Colonic mucosa (tissue), 4 donors: ENCODE data around the gene SMARCB1. TPM values are rescaled to one million over a fixed set of nuclear protein-coding genes. Genes with fewer than 3 reads are reported as not detected.

ENCODE experiments used
- DNase-seq: peaks from one replicate; pipeline ENCODE4 v3.0.0-alpha.2; 2020
- H3K27ac ChIP-seq: fragments of 200-600 bp; one replicate; pipeline ENCODE4 v1.8.0; 2021
- H3K27me3 ChIP-seq: fragments of 200-600 bp; one replicate; pipeline ENCODE4 v1.8.0; 2021
- H3K36me3 ChIP-seq: fragments of 200-600 bp; one replicate; pipeline ENCODE4 v1.8.0; 2021
- H3K4me1 ChIP-seq: fragments of 200-600 bp; one replicate; pipeline ENCODE4 v1.8.0; 2021; ENCODE audit warnings: mild to moderate bottlenecking
- H3K4me3 ChIP-seq: fragments of 200-600 bp; one replicate; pipeline ENCODE4 v1.8.0; 2021
- H3K9ac ChIP-seq, 2 donors: one replicate each; pipeline ENCODE4 v1.7.0; 2013; ENCODE audit warnings: control low read depth in 2 of 2, low read depth in 2 of 2, low read length in 2 of 2
- H3K9me3 ChIP-seq: fragments of 200-600 bp; one replicate; pipeline ENCODE4 v1.8.0; 2021
- CTCF ChIP-seq: fragments of 200-600 bp; IDR thresholded peaks from one replicate; pipeline ENCODE4 v1.8.0; 2022; ENCODE audit warnings: antibody characterized with exemption, mild to moderate bottlenecking
- intact Hi-C: fragments of 100-400 bp; cut with DNase I; formaldehyde crosslinking; loops from one replicate; pipeline ENCODE4 v1.14.1; 2022
- total RNA-seq, 2 donors: library from RNA; stranded (reverse); fragmentation: NEBNext Ultra II Directional in 1 of 2; extraction: Animal tissue kit (Norgen Biotek cat#: 25700) in 1 of 2; gene quantifications; one replicate each; pipeline ENCODE4 v1.2.1, GENCODE V29; 2021
- donor health status: healthy.
- donor health status: DM: no; HTN: no; CAD: no.
- donor health status: DM: no; HTN: no; CAD: no.

SMARCB1 gene
- total RNA-seq, 2 donors from 2014 or later: 77.8 to 96.0 TPM

GRCh38 chr22:23820748-23821211 lies 34.0 kb downstream of the SMARCB1 start:
- no peak for DNase-seq
- H3K27ac ChIP-seq: no peak overlapping the region
- H3K4me3 ChIP-seq: no peak overlapping the region
- no peak overlapping the region for H3K9ac ChIP-seq
- intact Hi-C loops: no loop called here
- no peaks in the 10 kb centered on the region for H3K4me1 ChIP-seq
- no peak for TF ChIP-seq CTCF
- peaks cover 32% of the 10 kb centered on the region for H3K36me3 ChIP-seq
- H3K9me3 ChIP-seq: no peaks in the 10 kb centered on the region
- no peaks in the 10 kb centered on the region for H3K27me3 ChIP-seq

GRCh38 chr22:23822101-23822671 lies 35.4 kb downstream of the SMARCB1 start:
- no peak overlapping the region for H3K9ac ChIP-seq
- intact Hi-C loops: no loop called here

GRCh38 chr22:23823331-23823791 lies 36.6 kb downstream of the SMARCB1 start:
- H3K27ac ChIP-seq: no peak overlapping the region
- H3K4me3 ChIP-seq: no peak overlapping the region
- no peak for TF ChIP-seq CTCF
- DNase-seq: no peak
- no peak overlapping the region for H3K9ac ChIP-seq
- no peaks in the 10 kb centered on the region for H3K4me1 ChIP-seq
- H3K36me3 ChIP-seq: peaks cover 32% of the 10 kb centered on the region
- intact Hi-C loops: no loop called here
- H3K27me3 ChIP-seq: no peaks in the 10 kb centered on the region
- H3K9me3 ChIP-seq: no peaks in the 10 kb centered on the region

More at GRCh38 chr22:23822101-23822671, 35.4 kb downstream of the SMARCB1 start:
- Histone ChIP-seq H3K27ac (no peak overlapping the region), H3K27me3 (no peaks in the 10 kb centered on the region), H3K9me3 (no peaks in the 10 kb centered on the region), H3K4me1 (no peaks in the 10 kb centered on the region), H3K36me3 (peaks cover 32% of the 10 kb centered on the region), H3K4me3 (no peak overlapping the region)
- no peak for DNase-seq
- no peak for TF ChIP-seq CTCF

GRCh38 chr22:23824476-23825245 lies 37.9 kb downstream of the SMARCB1 start:
- DNase-seq: no peak
- TF ChIP-seq CTCF: no peak
- Histone ChIP-seq H3K9me3 (no peaks in the 10 kb centered on the region), H3K9ac (no peak overlapping the region), H3K4me3 (no peak overlapping the region), H3K27ac (no peak overlapping the region), H3K4me1 (no peaks in the 10 kb centered on the region), H3K27me3 (no peaks in the 10 kb centered on the region), H3K36me3 (peaks cover 25% of the 10 kb centered on the region)
- intact Hi-C loops: no loop called here

DNA sequence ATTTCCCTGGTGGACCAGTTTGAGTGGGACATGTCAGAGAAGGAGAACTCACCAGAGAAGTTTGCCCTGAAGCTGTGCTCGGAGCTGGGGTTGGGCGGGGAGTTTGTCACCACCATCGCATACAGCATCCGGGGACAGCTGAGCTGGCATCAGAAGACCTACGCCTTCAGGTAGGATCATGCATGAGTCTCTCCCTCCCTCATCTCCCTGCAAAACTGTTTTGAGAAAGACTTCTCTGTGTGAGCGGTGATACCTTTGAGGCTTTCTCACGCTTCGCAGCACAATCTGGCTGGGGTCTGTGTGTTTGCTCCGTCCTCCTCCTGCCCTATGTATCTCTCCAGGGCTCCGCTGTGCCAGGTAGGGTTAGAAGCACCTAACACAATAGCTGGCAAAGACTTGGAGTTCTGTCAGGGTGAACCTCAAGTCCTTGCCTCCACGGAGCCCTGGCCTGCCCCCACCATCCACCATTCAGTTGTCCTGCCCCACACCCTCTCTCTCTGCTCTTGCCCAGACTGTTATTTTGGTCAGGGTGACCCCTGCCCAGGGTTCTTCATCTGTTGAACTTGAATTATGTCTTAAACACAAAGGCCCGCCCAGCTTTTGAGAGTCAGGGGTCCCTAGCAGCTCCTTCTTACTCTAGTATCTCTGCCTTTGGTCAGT lies 38.6 kb downstream of the SMARCB1 start:
- intact Hi-C loops: no loop called here
- TF ChIP-seq CTCF: no peak
- Histone ChIP-seq H3K27ac (no peak overlapping the region), H3K36me3 (peaks cover 20% of the 10 kb centered on the region), H3K4me3 (no peak overlapping the region), H3K4me1 (no peaks in the 10 kb centered on the region), H3K9me3 (no peaks in the 10 kb centered on the region), H3K27me3 (no peaks in the 10 kb centered on the region), H3K9ac (no peak overlapping the region)
- no peak for DNase-seq
